Duodenal mucosa (tissue), 2 donors: Measurements from ENCODE around the gene KRTAP19-3.

ENCODE experiments used
- H3K27ac ChIP-seq: one replicate; pipeline ENCODE4 v1.7.0; 2013; ENCODE audit warnings: low read depth, low read length
- H3K27me3 ChIP-seq, 2 donors: one replicate each; pipeline ENCODE4 v1.7.0; 2013; ENCODE audit warnings: low read length in 2 of 2, control low read depth in 1 of 2; ENCODE audit not compliant: insufficient read depth in 2 of 2, control insufficient read depth in 1 of 2
- H3K36me3 ChIP-seq, 2 donors: one replicate each; pipeline ENCODE4 v1.7.0; 2013; ENCODE audit warnings: low read length in 2 of 2, control low read depth in 1 of 2; ENCODE audit not compliant: insufficient read depth in 2 of 2, control insufficient read depth in 1 of 2
- H3K4me1 ChIP-seq, 2 donors: one replicate each; pipeline ENCODE4 v1.7.0; 2013; ENCODE audit warnings: low read length in 2 of 2, control low read depth in 1 of 2; ENCODE audit not compliant: insufficient read depth in 2 of 2, control insufficient read depth in 1 of 2
- H3K4me3 ChIP-seq, 2 donors: one replicate each; pipeline ENCODE4 v1.7.0; 2013; ENCODE audit warnings: low read length in 2 of 2, low read depth in 1 of 2
- H3K9ac ChIP-seq, 2 donors: one replicate each; pipeline ENCODE4 v1.7.0; 2013; ENCODE audit warnings: low read length in 2 of 2, low read depth in 1 of 2
- H3K9me3 ChIP-seq, 2 donors: one replicate each; pipeline ENCODE4 v1.7.0; 2013; ENCODE audit warnings: low read length in 2 of 2, control low read depth in 1 of 2; ENCODE audit not compliant: control insufficient read depth in 1 of 2

The KRTAP19-3 gene

GRCh38 chr21:30479259-30479658 is 12.6 kb downstream of the KRTAP19-3 start:
- no peaks in the 10 kb centered on the region for H3K27me3 ChIP-seq
- peaks cover 2 to 14% of the 10 kb centered on the region in 2 donors for H3K9me3 ChIP-seq
- H3K36me3 ChIP-seq, result no peaks in the 10 kb centered on the region
- H3K27ac ChIP-seq, result no peak overlapping the region
- H3K4me3 ChIP-seq, result no peak overlapping the region
- H3K4me1 ChIP-seq, result no peaks in the 10 kb centered on the region
- H3K9ac ChIP-seq, result no peak overlapping the region

GRCh38 chr21:30478004-30478403 is 13.8 kb downstream of the KRTAP19-3 start:
- H3K4me1 ChIP-seq, result no peaks in the 10 kb centered on the region

GRCh38 chr21:30468900-30469714 is 22.7 kb downstream of the KRTAP19-3 start:
- no peaks in the 10 kb centered on the region for H3K27me3 ChIP-seq
- no peak overlapping the region for H3K4me3 ChIP-seq
- H3K4me1 ChIP-seq, result no peaks in the 10 kb centered on the region
- no peaks in the 10 kb centered on the region for H3K36me3 ChIP-seq
- no peak overlapping the region for H3K27ac ChIP-seq
- H3K9me3 ChIP-seq, result peaks cover 0 to 5% of the 10 kb centered on the region in 2 donors
- H3K9ac ChIP-seq, result no peak overlapping the region

More at GRCh38 chr21:30478004-30478403, 13.8 kb downstream of the KRTAP19-3 start:
- Histone ChIP-seq H3K9me3 (peaks cover 2 to 14% of the 10 kb centered on the region in 2 donors), H3K9ac (no peak overlapping the region), H3K36me3 (no peaks in the 10 kb centered on the region), H3K27me3 (no peaks in the 10 kb centered on the region), H3K27ac (no peak overlapping the region), H3K4me3 (no peak overlapping the region)

GRCh38 chr21:30463713-30464112 is 28.1 kb downstream of the KRTAP19-3 start:
- Histone ChIP-seq H3K9me3 (no peaks in the 10 kb centered on the region), H3K4me3 (no peak overlapping the region), H3K27me3 (no peaks in the 10 kb centered on the region), H3K36me3 (no peaks in the 10 kb centered on the region), H3K4me1 (no peaks in the 10 kb centered on the region), H3K27ac (no peak overlapping the region), H3K9ac (no peak overlapping the region)

- H3K27me3 ChIP-seq, result no peaks in the 10 kb centered on the region
- no peak overlapping the region for H3K27ac ChIP-seq
- H3K4me1 ChIP-seq, result no peaks in the 10 kb centered on the region
- H3K9ac ChIP-seq, result no peak overlapping the region
- no peak overlapping the region for H3K4me3 ChIP-seq
- H3K36me3 ChIP-seq, result no peaks in the 10 kb centered on the region
- H3K9me3 ChIP-seq, result peaks cover 0 to 9% of the 10 kb centered on the region in 2 donors
Observed at GRCh38 chr21:30448514-30448913, 43.3 kb downstream of the KRTAP19-3 start.

GRCh38 chr21:30447056-30447455 is 44.8 kb downstream of the KRTAP19-3 start:
- Histone ChIP-seq H3K27ac (no peak overlapping the region), H3K36me3 (no peaks in the 10 kb centered on the region), H3K9ac (no peak overlapping the region), H3K4me3 (no peak overlapping the region), H3K9me3 (peaks cover 0 to 9% of the 10 kb centered on the region in 2 donors), H3K4me1 (no peaks in the 10 kb centered on the region), H3K27me3 (no peaks in the 10 kb centered on the region)

GRCh38 chr21:30444204-30444603 is 47.6 kb downstream of the KRTAP19-3 start:
- Histone ChIP-seq H3K27me3 (no peaks in the 10 kb centered on the region), H3K27ac (no peak overlapping the region), H3K9me3 (peaks cover 0 to 14% of the 10 kb centered on the region in 2 donors), H3K4me1 (no peaks in the 10 kb centered on the region), H3K36me3 (no peaks in the 10 kb centered on the region), H3K9ac (no peak overlapping the region), H3K4me3 (no peak overlapping the region)

GRCh38 chr21:30443226-30443625 is 48.6 kb downstream of the KRTAP19-3 start:
- Histone ChIP-seq H3K9ac (no peak overlapping the region), H3K4me1 (no peaks in the 10 kb centered on the region), H3K4me3 (no peak overlapping the region), H3K36me3 (no peaks in the 10 kb centered on the region), H3K27me3 (no peaks in the 10 kb centered on the region), H3K9me3 (peaks cover 0 to 14% of the 10 kb centered on the region in 2 donors), H3K27ac (no peak overlapping the region)
